NCI-H526 (cell line): ENCODE data around the gene MRPL4.
A peak's percentile ranks its signal among the peaks of the same experiment; 100 is the strongest.
"Not testable (repeated sequence)": the region's sequence is repeated elsewhere in the genome, so short reads cannot be mapped to it uniquely, and the experiment has no call there.

ENCODE experiments used
- DNase-seq, 2 experiments: peaks; one replicate each; lab custom pipeline; 2025; lab: John Stamatoyannopoulos, UW

The MRPL4 gene

DNA sequence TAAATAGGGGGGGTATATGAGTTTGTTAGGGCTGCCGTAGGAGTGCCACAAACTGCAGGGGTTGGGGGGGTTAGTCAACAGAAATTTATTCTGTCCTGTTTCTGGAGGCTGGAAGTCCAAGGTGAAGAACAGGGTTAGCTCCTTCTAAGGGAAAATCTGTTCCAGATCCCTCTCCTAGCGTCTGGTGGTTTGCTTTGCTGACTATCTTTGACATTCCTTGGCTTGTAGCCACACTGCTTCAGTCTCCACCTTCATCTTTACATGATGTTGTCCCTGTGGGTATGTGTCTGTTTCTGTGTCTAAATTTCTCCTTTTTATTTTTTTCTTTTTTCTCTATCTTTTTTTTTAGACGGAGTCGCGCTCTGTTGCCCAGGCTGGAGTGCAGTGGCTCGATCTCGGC, 10.8 kb downstream of the MRPL4 start:
- DNase-seq: no peak

DNA sequence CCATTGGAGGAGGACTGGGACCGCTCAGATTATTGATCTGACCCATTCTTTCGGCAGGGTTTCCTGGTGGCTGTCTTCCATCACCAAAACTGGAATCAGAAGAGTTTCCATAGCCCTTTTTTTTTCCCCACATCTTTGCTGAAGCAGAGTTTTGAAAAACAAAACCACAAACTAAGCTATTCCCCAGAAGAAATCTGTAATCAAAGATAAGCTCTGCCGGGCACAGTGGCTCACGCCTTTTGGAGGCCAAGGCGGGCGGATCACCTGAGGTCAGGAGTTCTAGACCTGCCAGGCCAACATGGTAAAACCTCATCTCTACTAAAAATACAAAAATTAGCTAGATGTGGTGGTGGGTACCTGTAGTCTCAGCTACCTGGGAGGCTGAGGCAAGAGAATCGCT, 14.7 kb downstream of the MRPL4 start:
- no peak for DNase-seq

DNA sequence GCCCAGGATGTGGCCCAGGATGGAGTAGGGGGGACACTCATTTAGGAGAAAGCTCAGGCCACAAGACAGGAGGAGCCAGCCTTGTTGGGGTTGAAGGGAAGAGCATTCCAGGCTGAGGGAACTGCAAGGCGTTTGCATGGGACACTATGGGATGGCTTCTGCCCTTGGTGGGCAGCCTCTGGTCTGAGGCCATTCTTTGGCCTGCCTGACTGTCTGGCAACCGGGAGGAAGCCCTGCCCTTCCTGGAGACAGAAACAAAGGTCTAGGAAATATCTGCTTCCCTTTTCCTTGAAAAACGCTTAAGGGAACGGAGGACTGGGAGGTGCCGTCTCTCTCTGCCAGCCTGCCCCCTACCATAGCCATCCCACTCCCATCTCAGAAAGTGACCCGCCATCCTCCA, 16.1 kb downstream of the MRPL4 start:
- no peak for DNase-seq

DNA sequence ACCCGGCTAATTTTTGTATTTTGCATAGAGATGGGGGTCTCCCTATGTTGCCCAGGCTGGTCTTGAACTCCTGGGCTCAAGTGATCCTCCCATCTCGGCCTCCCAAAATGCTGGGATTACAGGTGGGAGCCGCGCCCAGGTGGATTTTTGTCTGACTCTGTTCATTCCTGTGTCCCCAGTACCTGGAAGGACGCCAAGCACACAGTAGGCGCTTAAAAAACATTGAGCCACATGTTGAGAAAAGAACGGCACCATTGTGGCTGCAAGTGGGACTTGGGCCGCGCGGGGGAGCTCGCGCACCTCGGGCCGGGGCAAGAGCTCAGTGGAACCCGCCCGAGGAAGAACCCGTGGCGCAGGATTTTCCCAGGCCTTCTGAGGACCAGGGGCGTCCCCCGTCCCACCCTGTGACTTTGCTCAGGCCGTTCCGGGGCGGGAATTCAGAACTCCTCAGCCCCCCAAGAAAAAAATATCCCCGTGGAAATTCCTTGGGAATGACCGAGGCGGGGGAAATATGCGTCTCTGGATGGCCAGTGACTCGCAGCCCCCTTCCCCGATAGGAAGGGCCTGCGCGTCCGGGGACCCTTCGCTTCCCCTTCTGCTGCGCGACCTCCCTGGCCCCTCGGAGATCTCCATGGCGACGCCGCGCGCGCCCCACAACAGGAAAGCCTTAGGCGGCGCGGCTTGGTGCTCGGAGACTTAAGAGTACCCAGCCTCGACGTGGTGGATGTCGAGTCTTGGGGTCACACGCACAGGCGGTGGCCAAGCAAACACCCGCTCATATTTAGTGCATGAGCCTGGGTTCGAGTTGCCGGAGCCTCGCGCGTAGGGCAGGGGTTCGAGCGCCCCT, 17.5 kb downstream of the MRPL4 start:
- DNase-seq: peak in 1 of 2 experiments; percentile 69

DNA sequence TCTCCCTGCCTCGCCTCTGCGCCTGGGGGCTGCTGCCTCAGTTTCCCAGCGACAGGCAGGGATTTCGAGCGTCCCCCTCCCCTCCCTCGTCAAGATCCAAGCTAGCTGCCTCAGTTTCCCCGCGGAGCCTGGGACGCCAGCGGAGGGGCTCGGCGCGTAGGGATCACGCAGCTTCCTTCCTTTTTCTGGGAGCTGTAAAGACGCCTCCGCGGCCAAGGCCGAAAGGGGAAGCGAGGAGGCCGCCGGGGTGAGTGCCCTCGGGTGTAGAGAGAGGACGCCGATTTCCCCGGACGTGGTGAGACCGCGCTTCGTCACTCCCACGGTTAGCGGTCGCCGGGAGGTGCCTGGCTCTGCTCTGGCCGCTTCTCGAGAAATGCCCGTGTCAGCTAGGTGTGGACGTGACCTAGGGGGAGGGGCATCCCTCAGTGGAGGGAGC, 18.2 kb downstream of the MRPL4 start:
- DNase-seq: no peak

DNA sequence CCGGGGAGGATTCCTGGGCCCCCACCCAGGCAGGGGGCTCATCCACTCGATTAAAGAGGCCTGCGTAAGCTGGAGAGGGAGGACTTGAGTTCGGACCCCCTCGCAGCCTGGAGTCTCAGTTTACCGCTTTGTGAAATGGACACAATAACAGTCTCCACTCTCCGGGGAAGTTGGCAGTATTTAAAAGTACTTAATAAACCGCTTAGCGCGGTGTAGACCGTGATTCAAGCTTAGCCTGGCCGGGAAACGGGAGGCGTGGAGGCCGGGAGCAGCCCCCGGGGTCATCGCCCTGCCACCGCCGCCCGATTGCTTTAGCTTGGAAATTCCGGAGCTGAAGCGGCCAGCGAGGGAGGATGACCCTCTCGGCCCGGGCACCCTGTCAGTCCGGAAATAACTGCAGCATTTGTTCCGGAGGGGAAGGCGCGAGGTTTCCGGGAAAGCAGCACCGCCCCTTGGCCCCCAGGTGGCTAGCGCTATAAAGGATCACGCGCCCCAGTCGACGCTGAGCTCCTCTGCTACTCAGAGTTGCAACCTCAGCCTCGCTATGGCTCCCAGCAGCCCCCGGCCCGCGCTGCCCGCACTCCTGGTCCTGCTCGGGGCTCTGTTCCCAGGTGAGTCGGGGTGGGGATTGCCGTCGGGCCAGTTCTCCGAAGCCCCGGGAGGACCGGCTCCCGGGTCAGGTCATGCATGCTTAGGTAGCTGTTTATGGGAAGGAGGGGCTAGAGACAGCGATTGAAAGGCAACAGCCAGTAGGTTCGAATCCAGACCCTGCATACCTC, 18.8 kb downstream of the MRPL4 start, which contains the start of gene ICAM1:
Gene ICAM1 (plus strand): TSS at position 505 of the 779 bp plus-strand sequence. CDS start 40 bp downstream, at position 545.
- DNase-seq: peak in 1 of 2 experiments; percentile 22

DNA sequence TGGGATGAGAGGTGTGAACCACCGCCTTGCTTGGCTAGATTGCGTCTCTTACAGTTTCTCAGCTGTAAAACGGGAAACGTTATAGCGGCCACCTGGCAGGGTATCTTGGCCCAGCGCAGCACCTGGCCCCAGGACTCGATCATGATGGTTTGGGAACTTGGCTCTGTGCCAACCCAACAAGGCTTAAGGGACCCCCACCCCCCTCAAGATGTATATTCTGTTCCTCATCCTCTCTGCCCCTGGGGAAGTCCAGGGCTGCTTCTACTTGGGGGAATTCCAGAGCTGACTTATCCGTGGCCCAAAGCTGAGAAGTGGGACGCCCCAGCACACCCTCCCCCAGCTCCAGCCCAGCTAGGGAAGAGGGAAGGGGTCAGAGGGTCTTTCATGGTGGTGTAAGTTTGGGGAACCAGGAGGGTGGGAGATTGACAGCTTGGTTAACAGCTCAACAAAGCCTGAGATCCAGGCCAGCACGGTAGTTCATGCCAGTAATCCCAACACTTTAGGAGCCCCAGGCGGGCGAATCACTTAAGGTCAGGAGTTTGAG, 19.6 kb downstream of the MRPL4 start:
- no peak for DNase-seq

DNA sequence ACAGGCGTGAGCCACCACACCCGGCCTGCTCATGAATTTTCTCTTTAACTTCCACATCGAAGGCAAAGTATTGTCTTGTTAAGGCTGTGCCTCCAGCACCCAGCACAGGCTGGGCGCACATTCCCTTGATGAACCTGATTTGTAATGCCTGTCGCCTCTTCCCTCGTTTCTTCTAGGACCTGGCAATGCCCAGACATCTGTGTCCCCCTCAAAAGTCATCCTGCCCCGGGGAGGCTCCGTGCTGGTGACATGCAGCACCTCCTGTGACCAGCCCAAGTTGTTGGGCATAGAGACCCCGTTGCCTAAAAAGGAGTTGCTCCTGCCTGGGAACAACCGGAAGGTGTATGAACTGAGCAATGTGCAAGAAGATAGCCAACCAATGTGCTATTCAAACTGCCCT, 22.6 kb downstream of the MRPL4 start:
- no peak for DNase-seq

DNA sequence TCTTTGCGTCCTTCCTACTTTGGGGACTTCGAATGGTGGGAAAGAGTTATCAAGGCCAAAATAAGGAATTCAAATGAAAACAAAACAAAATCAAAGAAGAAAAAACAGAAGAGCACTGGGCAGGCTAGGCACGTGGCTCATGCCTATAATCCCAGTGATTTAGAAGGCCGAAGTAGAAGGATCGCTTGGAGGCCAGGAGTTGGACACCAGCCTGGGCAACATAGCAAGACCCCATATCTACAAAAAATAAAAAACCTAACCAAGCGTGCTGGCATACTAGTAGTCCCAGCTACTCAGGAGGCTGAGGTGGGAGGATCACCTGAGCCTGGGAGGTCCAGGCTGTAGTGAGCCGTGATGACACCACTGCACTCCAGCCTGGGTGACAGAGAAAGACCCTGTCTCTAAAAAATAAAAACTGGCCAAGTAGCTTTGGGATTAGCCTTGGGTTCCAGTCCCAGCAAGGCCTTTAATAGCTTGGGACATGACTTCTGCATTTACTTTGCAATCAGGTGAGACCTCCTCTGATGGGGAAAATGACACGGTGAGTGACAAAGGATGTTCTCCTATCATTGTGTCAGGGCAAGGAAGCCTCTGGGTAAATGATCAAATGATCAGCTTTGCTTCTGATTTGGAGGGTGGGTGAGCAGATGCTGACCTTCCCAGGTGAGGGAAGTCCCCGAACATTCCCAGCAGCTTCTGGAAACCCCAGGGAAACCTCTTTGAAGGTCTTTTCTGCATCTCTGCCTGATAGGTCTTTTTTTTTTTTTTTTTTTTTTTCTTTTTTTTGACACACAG, 26.0 kb downstream of the MRPL4 start:
- DNase-seq: no peak

DNA sequence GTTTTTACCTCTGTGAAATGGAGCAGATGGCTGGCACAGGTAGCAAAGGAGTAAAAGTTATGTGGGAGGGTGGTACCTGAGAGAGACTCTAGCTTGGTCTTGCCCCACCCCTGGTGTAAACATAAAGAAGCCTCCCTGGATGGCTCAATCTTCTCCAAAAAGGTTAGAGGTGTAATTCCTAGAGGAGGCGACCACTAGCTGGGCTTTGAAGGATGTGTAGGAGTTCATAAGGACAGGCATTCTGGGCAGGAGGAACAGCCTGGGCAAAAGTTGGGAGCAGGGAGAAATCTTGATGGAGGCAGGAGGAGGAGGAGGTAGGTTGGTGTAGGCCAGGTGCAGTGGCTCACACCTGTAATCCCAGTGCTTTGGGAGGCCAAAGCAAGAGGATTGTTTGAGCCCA, 26.9 kb downstream of the MRPL4 start:
- no peak for DNase-seq

DNA sequence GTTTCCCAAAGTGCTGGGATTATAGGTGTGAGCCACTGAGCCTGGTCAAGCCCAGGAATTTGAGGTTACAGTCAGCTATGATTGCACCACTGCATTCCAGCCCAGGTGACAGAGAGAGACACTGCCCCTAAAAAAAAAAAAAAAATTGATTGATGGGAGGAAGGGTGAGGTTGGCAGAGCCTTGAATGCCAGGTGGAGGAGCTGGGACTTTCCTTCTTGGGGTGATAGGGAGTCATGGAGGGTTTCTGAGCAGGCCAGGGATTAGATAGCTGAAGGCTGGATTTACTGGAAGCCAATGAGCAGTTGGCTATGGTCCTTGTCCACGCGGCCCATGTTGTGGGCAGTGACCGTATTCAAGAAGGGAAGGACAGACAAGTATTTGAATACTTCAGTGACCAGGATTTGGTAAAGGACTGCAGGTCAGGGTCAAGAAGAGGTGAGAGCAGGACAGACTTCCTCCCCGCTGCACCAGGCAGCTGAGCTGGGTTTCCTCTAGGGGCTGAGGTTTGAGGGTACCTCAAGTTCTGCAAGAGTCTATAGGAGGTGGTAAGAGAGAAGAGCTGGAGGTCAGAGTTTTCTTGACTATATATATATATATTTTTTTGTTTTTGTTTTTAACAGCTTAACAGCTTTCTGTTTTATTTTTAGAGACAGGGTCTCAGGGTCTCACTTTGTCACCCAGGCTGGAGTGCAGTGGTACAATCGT, 27.9 kb downstream of the MRPL4 start:
- no peak for DNase-seq

DNA sequence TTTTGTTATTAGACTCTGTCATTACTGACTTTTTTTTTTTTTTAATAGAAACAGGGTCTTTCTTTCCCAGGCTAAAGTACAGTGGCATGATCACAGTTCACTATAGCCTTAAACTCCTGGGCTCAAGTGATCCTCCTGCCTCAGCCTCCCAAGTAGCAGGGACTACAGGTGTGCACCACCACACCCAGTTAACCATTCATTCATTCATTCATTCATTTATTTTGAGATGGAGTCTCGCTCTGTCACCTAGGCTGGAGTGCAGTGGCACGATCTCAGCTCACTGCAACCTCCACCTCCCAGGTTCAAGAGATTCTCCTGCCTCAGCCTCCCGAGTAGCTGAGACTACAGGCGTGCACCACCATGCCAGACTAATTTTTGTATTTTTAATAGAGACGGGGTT, 30.0 kb downstream of the MRPL4 start:
- DNase-seq: not testable (repeated sequence)

DNA sequence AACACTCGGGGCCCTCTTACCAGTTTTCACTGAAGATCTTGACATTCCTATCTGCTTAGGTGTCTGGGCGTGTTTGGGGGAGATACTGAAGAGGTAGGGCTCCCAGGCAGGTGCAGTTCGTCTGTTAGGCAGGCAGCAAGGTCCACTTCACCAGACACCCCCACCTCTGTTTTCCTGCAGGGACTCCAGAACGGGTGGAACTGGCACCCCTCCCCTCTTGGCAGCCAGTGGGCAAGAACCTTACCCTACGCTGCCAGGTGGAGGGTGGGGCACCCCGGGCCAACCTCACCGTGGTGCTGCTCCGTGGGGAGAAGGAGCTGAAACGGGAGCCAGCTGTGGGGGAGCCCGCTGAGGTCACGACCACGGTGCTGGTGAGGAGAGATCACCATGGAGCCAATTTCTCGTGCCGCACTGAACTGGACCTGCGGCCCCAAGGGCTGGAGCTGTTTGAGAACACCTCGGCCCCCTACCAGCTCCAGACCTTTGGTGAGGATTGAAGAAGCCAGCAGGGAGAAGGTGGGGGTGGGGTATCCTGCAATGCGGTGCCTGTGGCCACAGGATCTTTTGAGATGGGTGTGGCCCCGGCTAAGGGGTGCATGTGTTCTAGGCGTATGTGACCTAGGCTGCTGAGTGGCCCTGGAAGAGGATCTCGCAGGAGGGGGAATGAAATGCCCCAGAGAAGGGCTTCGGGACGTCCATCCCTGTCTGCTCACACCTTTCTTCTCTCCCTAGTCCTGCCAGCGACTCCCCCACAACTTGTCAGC, 31.5 kb downstream of the MRPL4 start:
- no peak for DNase-seq

DNA sequence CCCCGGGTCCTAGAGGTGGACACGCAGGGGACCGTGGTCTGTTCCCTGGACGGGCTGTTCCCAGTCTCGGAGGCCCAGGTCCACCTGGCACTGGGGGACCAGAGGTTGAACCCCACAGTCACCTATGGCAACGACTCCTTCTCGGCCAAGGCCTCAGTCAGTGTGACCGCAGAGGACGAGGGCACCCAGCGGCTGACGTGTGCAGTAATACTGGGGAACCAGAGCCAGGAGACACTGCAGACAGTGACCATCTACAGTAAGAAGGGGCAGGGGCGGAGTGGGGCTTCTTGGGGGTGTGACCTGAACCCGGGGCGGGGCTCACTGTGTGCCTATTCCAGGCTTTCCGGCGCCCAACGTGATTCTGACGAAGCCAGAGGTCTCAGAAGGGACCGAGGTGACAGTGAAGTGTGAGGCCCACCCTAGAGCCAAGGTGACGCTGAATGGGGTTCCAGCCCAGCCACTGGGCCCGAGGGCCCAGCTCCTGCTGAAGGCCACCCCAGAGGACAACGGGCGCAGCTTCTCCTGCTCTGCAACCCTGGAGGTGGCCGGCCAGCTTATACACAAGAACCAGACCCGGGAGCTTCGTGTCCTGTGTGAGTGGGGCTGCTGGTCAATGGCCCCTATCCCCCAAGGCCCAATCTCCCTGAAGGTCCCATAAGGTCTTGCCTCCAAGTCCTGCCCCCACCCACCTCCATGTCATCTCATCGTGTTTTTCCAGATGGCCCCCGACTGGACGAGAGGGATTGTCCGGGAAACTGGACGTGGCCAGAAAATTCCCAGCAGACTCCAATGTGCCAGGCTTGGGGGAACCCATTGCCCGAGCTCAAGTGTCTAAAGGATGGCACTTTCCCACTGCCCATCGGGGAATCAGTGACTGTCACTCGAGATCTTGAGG, 32.3 kb downstream of the MRPL4 start:
- DNase-seq: no peak

DNA sequence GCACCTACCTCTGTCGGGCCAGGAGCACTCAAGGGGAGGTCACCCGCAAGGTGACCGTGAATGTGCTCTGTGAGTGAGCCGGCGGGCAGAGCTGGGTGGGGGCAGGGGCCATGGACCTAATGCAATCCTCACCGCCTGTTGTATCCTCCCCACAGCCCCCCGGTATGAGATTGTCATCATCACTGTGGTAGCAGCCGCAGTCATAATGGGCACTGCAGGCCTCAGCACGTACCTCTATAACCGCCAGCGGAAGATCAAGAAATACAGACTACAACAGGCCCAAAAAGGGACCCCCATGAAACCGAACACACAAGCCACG, 32.9 kb downstream of the MRPL4 start:
- DNase-seq: no peak

DNA sequence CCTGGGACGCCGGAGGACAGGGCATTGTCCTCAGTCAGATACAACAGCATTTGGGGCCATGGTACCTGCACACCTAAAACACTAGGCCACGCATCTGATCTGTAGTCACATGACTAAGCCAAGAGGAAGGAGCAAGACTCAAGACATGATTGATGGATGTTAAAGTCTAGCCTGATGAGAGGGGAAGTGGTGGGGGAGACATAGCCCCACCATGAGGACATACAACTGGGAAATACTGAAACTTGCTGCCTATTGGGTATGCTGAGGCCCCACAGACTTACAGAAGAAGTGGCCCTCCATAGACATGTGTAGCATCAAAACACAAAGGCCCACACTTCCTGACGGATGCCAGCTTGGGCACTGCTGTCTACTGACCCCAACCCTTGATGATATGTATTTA, 33.4 kb downstream of the MRPL4 start:
- no peak for DNase-seq

DNA sequence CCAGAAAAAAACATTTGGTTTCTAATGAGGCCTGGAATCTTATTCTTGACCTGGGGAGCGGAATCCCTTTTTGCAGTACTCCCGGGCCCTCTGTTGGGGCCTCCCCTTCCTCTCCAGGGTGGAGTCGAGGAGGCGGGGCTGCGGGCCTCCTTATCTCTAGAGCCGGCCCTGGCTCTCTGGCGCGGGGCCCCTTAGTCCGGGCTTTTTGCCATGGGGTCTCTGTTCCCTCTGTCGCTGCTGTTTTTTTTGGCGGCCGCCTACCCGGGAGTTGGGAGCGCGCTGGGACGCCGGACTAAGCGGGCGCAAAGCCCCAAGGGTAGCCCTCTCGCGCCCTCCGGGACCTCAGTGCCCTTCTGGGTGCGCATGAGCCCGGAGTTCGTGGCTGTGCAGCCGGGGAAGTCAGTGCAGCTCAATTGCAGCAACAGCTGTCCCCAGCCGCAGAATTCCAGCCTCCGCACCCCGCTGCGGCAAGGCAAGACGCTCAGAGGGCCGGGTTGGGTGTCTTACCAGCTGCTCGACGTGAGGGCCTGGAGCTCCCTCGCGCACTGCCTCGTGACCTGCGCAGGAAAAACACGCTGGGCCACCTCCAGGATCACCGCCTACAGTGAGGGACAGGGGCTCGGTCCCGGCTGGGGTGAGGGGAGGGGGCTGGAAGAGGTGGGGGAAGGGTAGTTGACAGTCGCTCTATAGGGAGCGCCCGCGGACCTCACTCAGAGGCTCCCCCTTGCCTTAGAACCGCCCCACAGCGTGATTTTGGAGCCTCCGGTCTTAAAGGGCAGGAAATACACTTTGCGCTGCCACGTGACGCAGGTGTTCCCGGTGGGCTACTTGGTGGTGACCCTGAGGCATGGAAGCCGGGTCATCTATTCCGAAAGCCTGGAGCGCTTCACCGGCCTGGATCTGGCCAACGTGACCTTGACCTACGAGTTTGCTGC, 35.1 kb downstream of the MRPL4 start, which contains the start of gene ICAM4:
Gene ICAM4 (plus strand): TSS at position 153 of the 935 bp plus-strand sequence. CDS start 58 bp downstream, at position 211.
- no peak for DNase-seq

DNA sequence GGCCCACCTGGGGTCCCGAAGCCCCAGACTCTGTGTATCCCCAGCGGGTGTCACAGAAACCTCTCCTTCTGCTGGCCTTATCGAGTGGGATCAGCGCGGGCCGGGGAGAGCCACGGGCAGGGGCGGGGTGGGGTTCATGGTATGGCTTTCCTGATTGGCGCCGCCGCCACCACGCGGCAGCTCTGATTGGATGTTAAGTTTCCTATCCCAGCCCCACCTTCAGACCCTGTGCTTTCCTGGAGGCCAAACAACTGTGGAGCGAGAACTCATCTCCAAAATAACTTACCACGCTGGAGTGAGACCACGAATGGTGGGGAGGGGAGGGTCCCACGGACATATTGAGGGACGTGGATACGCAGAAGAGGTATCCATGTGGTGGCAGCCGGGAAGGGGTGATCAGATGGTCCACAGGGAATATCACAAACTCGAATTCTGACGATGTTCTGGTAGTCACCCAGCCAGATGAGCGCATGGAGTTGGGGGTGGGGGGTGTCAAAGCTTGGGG, 36.7 kb downstream of the MRPL4 start:
- peak in 1 of 2 experiments; percentile 56 for DNase-seq
